HG03469 (cell line): Measurements from ENCODE around the gene EIF5A.

ENCODE experiments used
- ATAC-seq: cut with Tn5 transposase; IDR thresholded peaks from one replicate; pipeline ENCODE4 v1.9.1; 2021; ENCODE audit warnings: mild to moderate bottlenecking, moderate library complexity, moderate number of reproducible peaks; ENCODE audit not compliant: unreplicated experiment

The EIF5A gene

DNA sequence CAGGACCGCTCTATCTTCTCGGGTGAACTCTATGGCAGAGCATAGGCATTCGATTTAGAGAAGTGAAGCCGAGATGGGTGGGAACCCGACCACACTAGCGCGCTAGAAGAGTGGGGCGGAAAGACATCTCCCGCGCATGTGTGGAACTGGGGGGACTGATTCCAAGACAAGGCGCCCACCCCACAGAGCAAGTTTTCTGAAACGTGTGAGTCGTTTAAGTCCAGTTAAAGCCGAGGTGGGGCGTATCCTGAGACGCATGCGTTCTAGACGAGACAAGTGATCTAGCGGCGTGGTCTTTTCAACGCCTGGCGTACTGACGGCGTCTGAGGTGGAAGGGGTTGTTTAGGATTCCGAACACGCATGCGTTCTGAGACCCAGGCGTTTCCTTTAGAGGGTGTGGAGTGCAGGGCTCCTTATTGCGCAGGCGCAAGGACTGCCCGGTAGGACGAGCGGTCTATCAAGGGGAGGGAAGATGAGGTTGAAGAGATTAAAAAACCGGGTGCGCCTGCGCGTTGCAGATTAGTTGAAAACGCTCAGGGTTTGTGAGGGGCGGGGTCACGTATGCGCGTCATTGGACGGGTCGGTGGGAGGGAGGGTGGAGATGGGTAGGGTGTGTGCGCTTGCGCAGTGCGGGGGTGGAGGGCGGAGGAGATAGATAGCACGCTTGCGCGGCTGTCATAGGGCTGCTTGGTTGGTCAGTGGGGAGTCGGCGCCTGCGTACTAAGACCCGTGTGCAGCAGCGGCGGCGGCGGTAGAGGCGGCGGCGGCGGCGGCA is at the start of gene EIF5A:
Gene EIF5A, plus strand, starts transcription at position 718 of the 775 bp plus-strand sequence. CDS start 2,008 bp downstream, outside the sequence.
- peak; percentile 43 for ATAC-seq

GRCh38 chr17:7258731-7259554 is 48.5 kb upstream of the EIF5A start:
- ATAC-seq: no peak

DNA sequence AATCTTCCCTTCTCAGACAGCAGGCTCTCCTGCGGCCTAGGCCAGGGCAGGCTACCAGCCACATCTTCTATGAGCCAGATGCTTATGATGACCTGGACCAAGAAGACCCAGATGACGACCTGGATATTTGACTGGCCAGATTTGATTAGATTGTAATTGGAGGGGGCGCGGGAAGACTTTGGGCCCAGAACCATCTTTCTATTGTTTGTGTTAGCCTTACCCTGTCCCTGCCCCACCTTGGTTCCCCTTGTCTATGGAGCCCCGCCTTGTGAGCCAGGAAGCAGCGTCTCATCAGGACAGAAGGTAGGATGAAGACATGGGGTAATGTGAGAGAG is 47.9 kb upstream of the EIF5A start:
- ATAC-seq: no peak

DNA sequence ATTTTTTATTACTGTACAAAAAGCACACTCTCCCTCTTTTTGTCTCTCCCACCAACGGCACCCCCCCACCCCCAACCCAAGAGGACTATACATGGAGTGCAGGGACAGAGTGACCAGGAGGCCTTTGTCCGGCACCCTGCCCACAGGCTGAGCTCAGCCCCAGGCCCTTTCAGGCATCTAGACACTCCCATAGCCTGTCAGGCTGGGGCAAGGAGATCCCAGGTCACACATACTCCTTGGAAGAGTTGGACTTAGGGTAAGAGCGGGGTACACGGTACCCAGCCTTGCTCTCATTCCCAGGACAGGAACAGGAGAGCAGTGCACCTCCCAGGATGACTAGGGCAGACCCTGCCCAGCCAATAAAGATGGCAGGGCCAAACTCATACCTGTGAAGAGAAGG is 47.3 kb upstream of the EIF5A start:
- ATAC-seq: no peak

DNA sequence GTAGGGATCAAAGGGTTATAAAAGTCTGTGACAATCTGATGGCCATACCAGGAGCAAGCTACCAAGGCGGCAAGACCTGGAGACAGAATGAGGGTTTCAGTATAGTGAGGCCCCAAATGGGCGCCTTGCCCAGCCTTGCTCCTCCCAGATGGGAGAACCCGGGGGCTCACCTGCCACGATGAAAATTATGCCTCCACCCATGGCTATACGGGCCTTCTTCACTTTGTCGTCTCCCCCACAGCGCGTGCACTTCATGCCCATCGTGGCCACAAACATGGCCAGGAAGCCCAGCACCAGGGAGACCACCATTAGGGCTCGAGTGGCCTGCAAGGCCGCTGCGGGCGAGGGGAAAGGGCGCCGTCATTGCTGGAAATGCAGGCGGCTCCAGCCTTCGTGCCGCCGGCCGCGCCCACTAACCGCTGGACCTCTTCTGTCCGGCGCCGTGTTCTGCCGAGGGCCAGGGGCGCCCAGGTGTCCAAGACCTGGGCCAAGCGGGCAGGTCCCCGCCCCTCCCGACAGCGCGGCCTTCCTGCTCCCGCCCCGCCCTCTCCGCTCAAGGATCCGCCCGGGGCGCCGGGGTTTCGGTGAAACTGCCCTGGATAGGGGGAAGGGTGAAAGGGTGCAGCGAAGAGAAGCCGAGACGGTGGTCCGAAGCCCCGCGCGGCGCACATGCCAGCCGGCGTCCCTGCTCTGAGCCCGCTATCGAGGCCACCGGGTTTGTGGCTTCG is 46.6 kb upstream of the EIF5A start:
- ATAC-seq: no peak

GRCh38 chr17:7261379-7262191 is 45.8 kb upstream of the EIF5A start:
- no peak for ATAC-seq

DNA sequence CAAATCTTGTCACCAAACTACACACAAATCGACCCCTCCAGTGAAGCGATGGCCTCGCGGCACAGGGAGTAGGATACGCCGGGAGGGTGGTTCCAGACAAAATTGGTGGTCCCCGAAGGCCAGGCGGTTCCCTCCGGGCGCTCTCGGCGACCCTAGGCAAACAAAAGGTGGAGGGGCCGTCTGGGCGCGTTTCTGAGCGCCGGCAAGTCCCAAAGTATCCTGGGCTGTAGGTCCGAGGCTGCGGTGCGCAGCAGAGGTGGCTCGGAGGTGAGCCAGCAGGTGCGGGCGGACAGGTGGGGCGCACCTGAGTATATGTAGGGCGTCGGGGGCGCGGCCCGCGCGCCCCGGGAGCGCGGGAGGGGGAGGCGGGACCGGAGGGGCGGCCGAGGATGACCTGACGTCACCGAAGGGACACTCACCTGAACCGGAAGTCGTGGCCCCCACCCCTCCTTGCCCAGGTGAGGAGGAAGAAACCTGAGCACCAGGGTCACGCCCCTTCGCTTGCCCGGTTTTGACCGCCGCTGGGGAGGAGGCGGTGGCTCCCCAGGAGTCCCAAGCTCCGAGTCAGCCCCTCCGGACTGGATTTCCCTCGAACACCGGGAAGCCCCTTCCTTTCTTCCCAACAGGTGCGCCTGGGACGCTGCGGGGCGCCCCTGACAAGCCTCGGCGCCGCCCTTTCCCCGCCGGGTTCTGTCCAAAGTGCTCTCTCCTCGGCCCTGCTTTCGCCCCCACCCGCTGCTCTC is 45.1 kb upstream of the EIF5A start, which contains the start of gene CLDN7:
Gene CLDN7, minus strand, starts transcription at position 287 of the 743 bp plus-strand sequence. CDS start 435 bp downstream, outside the sequence.
- no peak for ATAC-seq

GRCh38 chr17:7262935-7263800 is 44.3 kb upstream of the EIF5A start:
- ATAC-seq: no peak

DNA sequence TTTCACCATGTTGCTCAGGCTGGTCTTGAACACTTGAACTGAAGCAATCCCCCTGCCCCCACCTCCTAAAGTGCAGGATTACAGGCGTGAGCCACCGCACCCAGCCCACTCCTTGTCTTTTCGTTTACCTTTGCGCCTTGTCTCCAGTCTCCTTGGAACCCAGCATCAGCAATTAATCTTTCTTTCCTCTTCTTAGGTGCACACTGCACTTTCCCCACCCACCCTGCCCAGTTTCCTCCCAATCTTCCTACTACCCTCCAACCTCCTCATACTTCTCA is 43.7 kb upstream of the EIF5A start:
- ATAC-seq: no peak

- ATAC-seq: no peak
These were observed 40.6 kb upstream of the EIF5A start for GRCh38 chr17:7266784-7267183.

- no peak for ATAC-seq
These were observed 28.0 kb upstream of the EIF5A start for GRCh38 chr17:7279448-7279847.

DNA sequence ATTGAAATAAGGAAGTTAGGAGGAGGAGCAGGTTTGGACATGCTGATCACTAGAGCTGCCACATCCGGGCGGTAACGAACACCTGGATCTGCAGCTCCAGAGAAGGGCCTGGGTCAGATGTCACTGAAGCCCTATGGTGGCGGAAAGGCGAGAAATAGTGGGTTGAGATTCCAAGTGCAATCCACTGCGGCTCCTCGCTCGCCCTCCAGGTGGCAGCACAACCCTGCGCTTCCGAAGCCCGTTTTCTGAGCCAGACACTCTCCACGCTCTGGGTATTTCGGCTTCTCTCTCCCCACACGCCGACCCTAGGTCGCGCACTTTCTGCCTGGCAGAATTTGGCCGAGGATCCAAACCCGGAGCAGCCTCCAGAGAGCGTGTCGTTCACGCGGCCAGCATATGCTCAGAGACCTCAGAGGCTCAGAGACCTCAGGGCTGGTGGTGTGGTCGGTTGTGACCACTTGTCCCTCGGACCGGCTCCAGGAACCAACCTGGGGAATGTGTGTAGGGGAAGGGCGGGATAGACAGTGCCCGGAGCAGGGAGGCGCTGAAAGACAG is 26.8 kb upstream of the EIF5A start:
- ATAC-seq: no peak

DNA sequence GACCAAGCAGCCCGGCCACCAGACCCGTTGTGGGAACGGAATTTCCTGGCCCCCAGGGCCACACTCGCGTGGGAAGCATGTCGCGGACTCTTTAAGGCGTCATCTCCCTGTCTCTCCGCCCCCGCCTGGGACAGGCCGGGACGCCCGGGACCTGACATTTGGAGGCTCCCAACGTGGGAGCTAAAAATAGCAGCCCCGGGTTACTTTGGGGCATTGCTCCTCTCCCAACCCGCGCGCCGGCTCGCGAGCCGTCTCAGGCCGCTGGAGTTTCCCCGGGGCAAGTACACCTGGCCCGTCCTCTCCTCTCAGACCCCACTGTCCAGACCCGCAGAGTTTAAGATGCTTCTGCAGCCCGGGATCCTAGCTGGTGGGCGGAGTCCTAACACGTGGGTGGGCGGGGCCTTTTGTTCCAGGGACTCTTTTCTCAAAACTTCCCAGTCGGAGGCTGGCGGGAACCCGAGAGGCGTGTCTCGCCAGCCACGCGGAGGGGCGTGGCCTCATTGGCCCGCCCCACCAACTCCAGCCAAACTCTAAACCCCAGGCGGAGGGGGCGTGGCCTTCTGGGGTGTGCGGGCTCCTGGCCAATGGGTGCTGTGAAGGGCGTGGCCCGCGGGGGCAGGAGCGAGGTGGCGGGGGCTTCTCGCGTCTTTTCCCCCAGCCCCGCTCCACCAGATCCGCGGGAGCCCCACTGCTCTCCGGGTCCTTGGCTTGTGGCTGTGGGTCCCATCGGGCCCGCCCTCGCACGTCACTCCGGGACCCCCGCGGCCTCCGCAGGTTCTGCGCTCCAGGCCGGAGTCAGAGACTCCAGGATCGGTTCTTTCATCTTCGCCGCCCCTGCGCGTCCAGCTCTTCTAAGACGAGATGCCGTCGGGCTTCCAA is 26.1 kb upstream of the EIF5A start, which contains the start of gene SLC2A4:
Gene SLC2A4, plus strand, starts transcription at position 645 of the 879 bp plus-strand sequence. Its CDS starts 217 bp downstream, at position 862.
- no peak for ATAC-seq

DNA sequence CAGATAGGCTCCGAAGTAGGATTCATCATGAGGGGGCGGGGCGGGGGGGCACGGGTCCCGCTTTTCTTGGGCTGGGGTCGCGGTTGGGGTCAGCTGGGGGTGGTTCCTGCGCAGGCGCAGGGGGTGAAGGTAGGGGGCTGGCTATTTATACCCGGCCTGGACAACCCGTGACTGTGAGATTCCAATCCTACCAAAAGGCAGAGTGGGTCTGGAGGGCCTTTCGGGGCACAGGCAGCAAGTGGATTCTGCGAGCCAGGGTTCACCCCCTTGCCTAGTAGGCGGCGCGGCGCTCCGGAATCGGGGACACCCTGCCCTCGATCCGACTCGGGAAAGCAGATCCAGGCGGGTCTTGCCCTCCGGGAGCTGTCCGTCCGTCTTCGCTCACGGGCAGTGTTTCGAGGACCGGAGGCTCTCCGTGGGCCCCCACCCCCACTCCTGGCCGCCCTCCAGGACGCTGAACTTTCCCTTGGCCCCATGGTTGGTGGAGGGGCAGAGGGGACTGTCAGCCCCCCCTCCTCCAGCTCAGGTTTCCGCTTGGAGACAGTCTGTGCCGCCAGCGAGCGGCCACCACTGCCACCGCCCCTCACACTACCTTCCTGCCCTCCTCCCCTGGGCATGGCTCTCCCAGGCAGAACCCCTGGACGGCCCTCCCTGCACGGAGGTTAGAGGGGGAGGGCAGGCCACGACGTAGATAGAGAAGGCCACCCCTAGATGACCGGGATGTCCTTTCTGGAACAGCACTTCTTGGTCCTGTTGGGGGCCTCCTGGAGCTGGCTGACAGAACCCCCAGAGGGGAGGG is 25.3 kb upstream of the EIF5A start:
- ATAC-seq: no peak

GRCh38 chr17:7282752-7283321 is 24.6 kb upstream of the EIF5A start:
- no peak for ATAC-seq

DNA sequence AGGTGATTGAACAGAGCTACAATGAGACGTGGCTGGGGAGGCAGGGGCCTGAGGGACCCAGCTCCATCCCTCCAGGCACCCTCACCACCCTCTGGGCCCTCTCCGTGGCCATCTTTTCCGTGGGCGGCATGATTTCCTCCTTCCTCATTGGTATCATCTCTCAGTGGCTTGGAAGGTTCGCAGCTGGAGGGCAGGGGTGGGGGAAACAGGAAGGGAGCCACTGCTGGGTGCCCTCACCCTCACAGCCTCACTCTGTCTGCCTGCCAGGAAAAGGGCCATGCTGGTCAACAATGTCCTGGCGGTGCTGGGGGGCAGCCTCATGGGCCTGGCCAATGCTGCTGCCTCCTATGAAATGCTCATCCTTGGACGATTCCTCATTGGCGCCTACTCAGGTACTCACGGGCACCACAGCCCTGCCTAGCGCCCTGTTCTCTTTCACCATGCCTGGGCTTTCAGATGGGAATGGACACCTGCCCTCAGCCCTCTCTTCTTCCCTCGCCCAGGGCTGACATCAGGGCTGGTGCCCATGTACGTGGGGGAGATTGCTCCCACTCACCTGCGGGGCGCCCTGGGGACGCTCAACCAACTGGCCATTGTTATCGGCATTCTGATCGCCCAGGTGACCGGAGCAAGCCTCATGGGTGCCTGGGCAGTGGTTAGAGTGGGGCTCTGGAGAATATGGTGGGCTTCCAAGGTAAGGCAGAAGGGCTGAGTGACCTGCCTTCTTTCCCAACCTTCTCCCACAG is 23.8 kb upstream of the EIF5A start:
- no peak for ATAC-seq
